GM18907 (cell line): ENCODE measurements around the gene NTM.

ENCODE experiments used
- ATAC-seq: cut with Tn5 transposase; IDR thresholded peaks from one replicate; pipeline ENCODE4 v1.9.1; 2021; ENCODE audit warnings: mild to moderate bottlenecking, moderate library complexity; ENCODE audit not compliant: unreplicated experiment

The NTM gene

GRCh38 chr11:132211479-132211878, 841.1 kb downstream of the NTM start:
- ATAC-seq: no peak

GRCh38 chr11:132217856-132218255, 847.4 kb downstream of the NTM start:
- no peak for ATAC-seq

GRCh38 chr11:132220474-132220873, 850.1 kb downstream of the NTM start:
- no peak for ATAC-seq

- no peak for ATAC-seq
Measured at GRCh38 chr11:132222345-132222744, 851.9 kb downstream of the NTM start.

GRCh38 chr11:132226522-132226921, 856.1 kb downstream of the NTM start:
- no peak for ATAC-seq

- no peak for ATAC-seq
Measured at GRCh38 chr11:132228746-132229325, 858.4 kb downstream of the NTM start.

GRCh38 chr11:132231656-132232347, 861.4 kb downstream of the NTM start:
- ATAC-seq: no peak

GRCh38 chr11:132234878-132235277, 864.5 kb downstream of the NTM start:
- ATAC-seq: no peak

- ATAC-seq: no peak
Measured at GRCh38 chr11:132237781-132238180, 867.4 kb downstream of the NTM start.

- no peak for ATAC-seq
Measured at GRCh38 chr11:132238331-132238866, 868.0 kb downstream of the NTM start.

GRCh38 chr11:132240374-132240773, 870.0 kb downstream of the NTM start:
- no peak for ATAC-seq

- ATAC-seq: no peak
Measured at GRCh38 chr11:132242632-132243031, 872.2 kb downstream of the NTM start.

GRCh38 chr11:132244846-132245245, 874.4 kb downstream of the NTM start:
- no peak for ATAC-seq

GRCh38 chr11:132245403-132246385, 875.3 kb downstream of the NTM start:
- ATAC-seq: no peak

GRCh38 chr11:132248580-132248979, 878.2 kb downstream of the NTM start:
- ATAC-seq: no peak

GRCh38 chr11:132249256-132249655, 878.8 kb downstream of the NTM start:
- no peak for ATAC-seq

GRCh38 chr11:132251061-132251460, 880.6 kb downstream of the NTM start:
- no peak for ATAC-seq

GRCh38 chr11:132253469-132254264, 883.3 kb downstream of the NTM start:
- ATAC-seq: no peak

GRCh38 chr11:132254906-132255305, 884.5 kb downstream of the NTM start:
- ATAC-seq: no peak

- no peak for ATAC-seq
Measured at GRCh38 chr11:132256528-132257279, 886.3 kb downstream of the NTM start.
